NCI-H1417 treated with DMSO at 0.1 percent for 48 hours (cell line): Measurements from ENCODE around the gene FAM161B.
"Not testable (repeated sequence)": the region's sequence is repeated elsewhere in the genome, so short reads cannot be mapped to it uniquely, and the experiment has no call there.

ENCODE experiments used
- DNase-seq: peaks from one replicate; lab custom pipeline; 2025; lab: John Stamatoyannopoulos, UW

FAM161B gene

GRCh38 chr14:73949752-73950734, at the start of gene FAM161B, which contains the start of gene COQ6:
Gene FAM161B (minus strand): TSS chr14:73950094. CDS start chr14:73950026, 68 bp downstream.
Gene COQ6 (plus strand): TSS chr14:73950302. CDS start chr14:73950333, 31 bp downstream.
- DNase-seq, result peak; percentile 91

GRCh38 chr14:73998726-73999125, 48.8 kb upstream of the FAM161B start:
- DNase-seq, result no peak

- no peak for DNase-seq
Measured at GRCh38 chr14:73997944-73998447, 48.1 kb upstream of the FAM161B start.

- no peak for DNase-seq
Measured at GRCh38 chr14:73997108-73997943, 47.4 kb upstream of the FAM161B start.

GRCh38 chr14:73996731-73997107, 46.8 kb upstream of the FAM161B start:
- DNase-seq, result no peak

- no peak for DNase-seq
Measured at GRCh38 chr14:73995977-73996378, 46.1 kb upstream of the FAM161B start.

GRCh38 chr14:73994926-73995325, 45.0 kb upstream of the FAM161B start:
- DNase-seq, result not testable (repeated sequence)

GRCh38 chr14:73991092-73991491, 41.2 kb upstream of the FAM161B start:
- DNase-seq, result no peak

- not testable (repeated sequence) for DNase-seq
Measured at GRCh38 chr14:73988656-73989055, 38.8 kb upstream of the FAM161B start.

- no peak for DNase-seq
Measured at GRCh38 chr14:73988065-73988464, 38.2 kb upstream of the FAM161B start.

- no peak for DNase-seq
Measured at GRCh38 chr14:73977896-73978295, 28.0 kb upstream of the FAM161B start.

- no peak for DNase-seq
Measured at GRCh38 chr14:73976125-73976524, 26.2 kb upstream of the FAM161B start.

GRCh38 chr14:73973497-73973896, 23.6 kb upstream of the FAM161B start:
- DNase-seq, result no peak

GRCh38 chr14:73968885-73969284, 19.0 kb upstream of the FAM161B start:
- DNase-seq, result no peak

GRCh38 chr14:73965216-73965615, 15.3 kb upstream of the FAM161B start:
- DNase-seq, result no peak

- DNase-seq, result no peak
Measured at GRCh38 chr14:73961192-73961591, 11.3 kb upstream of the FAM161B start.

- no peak for DNase-seq
Measured at GRCh38 chr14:73958591-73958990, 8.7 kb upstream of the FAM161B start.

GRCh38 chr14:73955674-73956073, 5.8 kb upstream of the FAM161B start:
- no peak for DNase-seq

- DNase-seq, result no peak
Measured at GRCh38 chr14:73953731-73954130, 3.8 kb upstream of the FAM161B start.

- no peak for DNase-seq
Measured at GRCh38 chr14:73945159-73945670, 4.7 kb downstream of the FAM161B start.

- DNase-seq, result no peak
Measured at GRCh38 chr14:73944432-73945158, 5.3 kb downstream of the FAM161B start.
